K562 (cell line): ENCODE data around the gene ZDHHC8. TPM values are rescaled to one million over a fixed set of nuclear protein-coding genes. Genes with fewer than 3 reads are reported as not detected.

ENCODE experiments used
- BCL6 ChIP-seq: fragments of 250-450 bp; sonication (Bioruptor Pico); IDR thresholded peaks from 2 replicates; pipeline ENCODE4 v1.4.0; 2020
- DMBX1 ChIP-seq: fragments of 250-450 bp; sonication (Bioruptor Pico); IDR thresholded peaks from 2 replicates; pipeline ENCODE4 v1.8.0; 2022; ENCODE audit warnings: inconsistent platforms, mild to moderate bottlenecking, moderate library complexity, borderline replicate concordance
- HDAC6 ChIP-seq: IDR thresholded peaks from 2 replicates; pipeline ENCODE4 v1.6.1; 2012; ENCODE audit warnings: low read depth, mild to moderate bottlenecking, control low read depth, inconsistent platforms, low read length, moderate library complexity
- HNRNPH1 ChIP-seq: fragments of 200-400 bp; formaldehyde crosslinking; optimal IDR thresholded peaks from 2 replicates; pipeline ENCODE3; 2017; ENCODE audit warnings: low read depth, mild to moderate bottlenecking, low read length, moderate library complexity
- MTF1 ChIP-seq: fragments of 250-450 bp; sonication (Bioruptor Pico); IDR thresholded peaks from 2 replicates; pipeline ENCODE4 v1.9.0; 2021; ENCODE audit warnings: moderate library complexity, mild to moderate bottlenecking, inconsistent platforms, borderline replicate concordance
- PRPF4 ChIP-seq: fragments of 200-400 bp; formaldehyde crosslinking; IDR thresholded peaks from one replicate; pipeline ENCODE4 v1.6.1; 2017; ENCODE audit warnings: low read length, low read depth, mild to moderate bottlenecking; ENCODE audit not compliant: insufficient read depth, poor library complexity, severe bottlenecking
- RBM14 ChIP-seq: fragments of 200-400 bp; formaldehyde crosslinking; IDR thresholded peaks from 2 replicates; pipeline ENCODE4 v1.6.1; 2018; ENCODE audit warnings: low read depth, mild to moderate bottlenecking, low read length, moderate library complexity, borderline replicate concordance; ENCODE audit not compliant: insufficient read depth
- SNRNP70 ChIP-seq: fragments of 200-400 bp; formaldehyde crosslinking; optimal IDR thresholded peaks from 2 replicates; pipeline ENCODE3; 2017; ENCODE audit warnings: low read depth, low read length
- SP2 ChIP-seq: IDR thresholded peaks from 2 replicates; pipeline ENCODE4 v1.6.1; 2011; ENCODE audit warnings: mild to moderate bottlenecking, low read depth, low read length, moderate library complexity; ENCODE audit not compliant: poor library complexity, severe bottlenecking; ENCODE audit errors: extremely low read depth
- SUPT5H ChIP-seq: fragments of 450-650 bp; IDR thresholded peaks from 2 replicates; pipeline ENCODE4 v1.6.1; 2016
- TAF7 ChIP-seq: fragments of 450-650 bp; IDR thresholded peaks from 2 replicates; pipeline ENCODE4 v1.6.1; 2016; ENCODE audit warnings: missing genetic modification characterization, missing compliant biosample characterization
- TGIF2 ChIP-seq: sonication (generic); formaldehyde crosslinking; IDR thresholded peaks from 2 replicates; pipeline ENCODE4 v1.8.1; 2022; ENCODE audit warnings: mild to moderate bottlenecking, missing genetic modification reagents, moderate library complexity
- ZNF140 ChIP-seq: fragments of 250-450 bp; sonication (Bioruptor Pico); IDR thresholded peaks from 2 replicates; pipeline ENCODE4 v1.8.0; 2021; ENCODE audit warnings: moderate library complexity, mild to moderate bottlenecking, inconsistent platforms
- ZNF445 ChIP-seq: fragments of 250-450 bp; sonication (Bioruptor Pico); IDR thresholded peaks from 2 replicates; pipeline ENCODE4 v1.4.0; 2020; ENCODE audit warnings: low read depth, mild to moderate bottlenecking, moderate library complexity
- ZNF592 ChIP-seq: fragments of 450-650 bp; IDR thresholded peaks from 2 replicates; pipeline ENCODE4 v1.6.1; 2017; ENCODE audit warnings: antibody characterized with exemption, mild to moderate bottlenecking
- ZNF668 ChIP-seq: fragments of 250-450 bp; sonication (Bioruptor Pico); IDR thresholded peaks from 2 replicates; pipeline ENCODE4 v1.8.0; 2022; ENCODE audit warnings: mild to moderate bottlenecking, inconsistent platforms
- ZNF778 ChIP-seq: fragments of 450-650 bp; formaldehyde crosslinking; IDR thresholded peaks from 2 replicates; pipeline ENCODE4 v1.4.0; 2020; ENCODE audit warnings: mild to moderate bottlenecking, moderate library complexity
- polyA plus RNA-seq, 8 experiments: library from polyadenylated mRNA; depleted of rRNA in 4 of 8; stranded (reverse) in 5 of 8; unstranded in 3 of 8; fragments of >200 nt; fragmentation: Nextera tagmentation in 2 of 8; fragmentation: Illumina TruSeq in 1 of 8; extraction: Ambion mirVana in 2 of 8; extraction: Trizol in 1 of 8; gene quantifications; 2 replicates each; pipeline versions ENCODE4 v1.2.1 to v1.2.3, GENCODE V29; 2011 to 2014; ENCODE audit warnings: inconsistent platforms in 1 of 8, missing spikeins in 1 of 8
- total RNA-seq, 7 experiments: library from RNA; depleted of rRNA in 6 of 7; stranded (reverse); fragments of >200 nt in 6 of 7; fragmentation: Illumina TruSeq in 2 of 7; extraction: Trizol in 2 of 7; gene quantifications; 2 replicates each; pipeline versions ENCODE4 v1.2.1 to v1.2.3, GENCODE V29; 2011 to 2021; ENCODE audit warnings: low replicate concordance in 1 of 7
- TF ChIP-seq, protein P1 (sequence below): fragments of 250-450 bp; sonication (Bioruptor Pico); IDR thresholded peaks from 2 replicates; pipeline ENCODE4 v1.5.0; 2021
- TF ChIP-seq, protein P2 (sequence below): sonication (generic); formaldehyde crosslinking; IDR thresholded peaks from 2 replicates; pipeline ENCODE4 v1.8.1; 2022; ENCODE audit warnings: missing genetic modification reagents
- TF ChIP-seq, protein P3 (sequence below): sonication (generic); formaldehyde crosslinking; IDR thresholded peaks from 2 replicates; pipeline ENCODE4 v1.8.1; 2023; ENCODE audit warnings: mild to moderate bottlenecking, missing genetic modification reagents, moderate library complexity

ZDHHC8 gene
- total and polyA plus RNA-seq, 9 of the 15 experiments (the other 6 are each of a cell fraction or from before 2014, with no cell fraction given), result 0.04 to 109 (median 16.4) TPM

GRCh38 chr22:20094197-20094807 is 37.3 kb upstream of the ZDHHC8 start (continued):
- TF ChIP-seq HNRNPH1 (no peak), ZNF592 (no peak), TAF7 (tag) (no peak), TGIF2 (no peak), ZNF140 (no peak), ZNF778 (CRISPR knock-in tag) (no peak), SP2 (peak; percentile 24), SUPT5H (0 out of 2 replicates have a peak, but pooled peaks have one; percentile 28), MTF1 (no peak), ZNF668 (CRISPR knock-in tag) (peak; percentile 34; the same call in 1 of the 2 replicates), ZNF445 (CRISPR knock-in tag) (no peak), SNRNP70 (peak; percentile 87), HDAC6 (0 out of 2 replicates have a peak, but pooled peaks have one; percentile 35), DMBX1 (CRISPR knock-in tag) (no peak), PRPF4 (no peak), BCL6 (CRISPR knock-in tag) (no peak), RBM14 (0 out of 2 replicates have a peak, but pooled peaks have one; percentile 83)
- TF ChIP-seq, protein P1, sequence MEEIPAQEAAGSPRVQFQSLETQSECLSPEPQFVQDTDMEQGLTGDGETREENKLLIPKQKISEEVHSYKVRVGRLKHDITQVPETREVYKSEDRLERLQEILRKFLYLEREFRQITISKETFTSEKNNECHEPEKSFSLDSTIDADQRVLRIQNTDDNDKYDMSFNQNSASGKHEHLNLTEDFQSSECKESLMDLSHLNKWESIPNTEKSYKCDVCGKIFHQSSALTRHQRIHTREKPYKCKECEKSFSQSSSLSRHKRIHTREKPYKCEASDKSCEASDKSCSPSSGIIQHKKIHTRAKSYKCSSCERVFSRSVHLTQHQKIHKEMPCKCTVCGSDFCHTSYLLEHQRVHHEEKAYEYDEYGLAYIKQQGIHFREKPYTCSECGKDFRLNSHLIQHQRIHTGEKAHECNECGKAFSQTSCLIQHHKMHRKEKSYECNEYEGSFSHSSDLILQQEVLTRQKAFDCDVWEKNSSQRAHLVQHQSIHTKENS (CRISPR knock-in tag), result no peak
- TF ChIP-seq, protein P2, sequence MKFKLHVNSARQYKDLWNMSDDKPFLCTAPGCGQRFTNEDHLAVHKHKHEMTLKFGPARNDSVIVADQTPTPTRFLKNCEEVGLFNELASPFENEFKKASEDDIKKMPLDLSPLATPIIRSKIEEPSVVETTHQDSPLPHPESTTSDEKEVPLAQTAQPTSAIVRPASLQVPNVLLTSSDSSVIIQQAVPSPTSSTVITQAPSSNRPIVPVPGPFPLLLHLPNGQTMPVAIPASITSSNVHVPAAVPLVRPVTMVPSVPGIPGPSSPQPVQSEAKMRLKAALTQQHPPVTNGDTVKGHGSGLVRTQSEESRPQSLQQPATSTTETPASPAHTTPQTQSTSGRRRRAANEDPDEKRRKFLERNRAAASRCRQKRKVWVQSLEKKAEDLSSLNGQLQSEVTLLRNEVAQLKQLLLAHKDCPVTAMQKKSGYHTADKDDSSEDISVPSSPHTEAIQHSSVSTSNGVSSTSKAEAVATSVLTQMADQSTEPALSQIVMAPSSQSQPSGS (CRISPR knock-in tag), result no peak
- TF ChIP-seq, protein P3, sequence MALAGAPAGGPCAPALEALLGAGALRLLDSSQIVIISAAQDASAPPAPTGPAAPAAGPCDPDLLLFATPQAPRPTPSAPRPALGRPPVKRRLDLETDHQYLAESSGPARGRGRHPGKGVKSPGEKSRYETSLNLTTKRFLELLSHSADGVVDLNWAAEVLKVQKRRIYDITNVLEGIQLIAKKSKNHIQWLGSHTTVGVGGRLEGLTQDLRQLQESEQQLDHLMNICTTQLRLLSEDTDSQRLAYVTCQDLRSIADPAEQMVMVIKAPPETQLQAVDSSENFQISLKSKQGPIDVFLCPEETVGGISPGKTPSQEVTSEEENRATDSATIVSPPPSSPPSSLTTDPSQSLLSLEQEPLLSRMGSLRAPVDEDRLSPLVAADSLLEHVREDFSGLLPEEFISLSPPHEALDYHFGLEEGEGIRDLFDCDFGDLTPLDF (CRISPR knock-in tag), result 0 out of 2 replicates have a peak, but pooled peaks have one; percentile 36
